Measurements from ENCODE around the gene MAD2L1BP. TPM values are rescaled to one million over a fixed set of nuclear protein-coding genes. Genes with fewer than 3 reads are reported as not detected.

The MAD2L1BP gene
- total RNA-seq, 1 experiment from 2014 or later = 46.3 TPM

DNA sequence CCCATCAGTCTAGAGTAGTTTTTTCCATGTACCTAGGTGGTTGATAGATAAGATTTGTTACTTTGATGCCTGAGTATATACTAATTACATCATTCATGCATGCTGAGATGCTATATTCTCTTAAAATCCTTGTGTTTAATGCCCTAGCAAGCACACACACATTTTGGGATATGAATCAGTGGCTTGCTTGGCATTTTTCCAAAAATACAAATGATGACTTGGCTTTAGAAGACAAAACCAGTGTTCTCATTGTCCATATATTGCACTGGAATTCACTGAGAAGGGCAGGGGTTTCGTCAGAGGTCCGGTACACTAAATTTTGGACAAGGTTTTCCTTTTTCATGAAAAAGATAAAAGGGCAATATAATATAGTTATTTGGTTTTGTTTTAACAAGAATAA is 31.5 kb upstream of the MAD2L1BP start:
- Histone ChIP-seq H2BK20ac (ENCODE audit: low read depth, low read length, poor library complexity, severe bottlenecking) (no peak overlapping the region), H2BK120ac (ENCODE audit: low read depth, low read length, poor library complexity, severe bottlenecking) (no peak overlapping the region), H3K18ac (ENCODE audit: insufficient read length, low read depth, low read length) (no peak overlapping the region), H3K56ac (ENCODE audit: insufficient read length, low read depth, low read length) (no peak overlapping the region), H3K23me2 (ENCODE audit: insufficient read length, low read depth, low read length, poor library complexity, severe bottlenecking) (no peaks in the 10 kb centered on the region), H3K9me3 (ENCODE audit: control insufficient read depth, low read depth, low read length) (no peaks in the 10 kb centered on the region), H3T11ph (ENCODE audit: low read length) (no peak overlapping the region), H3K23ac (ENCODE audit: insufficient read length, low read depth, low read length) (no peak overlapping the region), H2BK5ac (ENCODE audit: insufficient read length, low read length) (no peak overlapping the region), H3K4me1 (ENCODE audit: insufficient read depth, low read length) (no peaks in the 10 kb centered on the region), H2AFZ (ENCODE audit: low read length) (no peak overlapping the region), H4K91ac (ENCODE audit: insufficient read length, low read depth, low read length) (no peak overlapping the region), H3K27me3 (ENCODE audit: insufficient read depth, low read length) (no peaks in the 10 kb centered on the region), H4K20me1 (ENCODE audit: control insufficient read depth, insufficient read depth, insufficient read length) (no peaks in the 10 kb centered on the region), H3K14ac (ENCODE audit: insufficient read depth, low read length) (no peak overlapping the region), H3K9ac (ENCODE audit: extremely low read depth, insufficient read length, low read length) (no peak overlapping the region), H2BK15ac (ENCODE audit: low read depth, low read length) (no peak overlapping the region), H3K79me1 (ENCODE audit: insufficient read depth, low read depth, low read length, poor library complexity, severe bottlenecking) (no peaks in the 10 kb centered on the region), H4K5ac (ENCODE audit: insufficient read length, low read depth, low read length) (no peak overlapping the region), H3K27ac (ENCODE audit: insufficient read length, low read depth, low read length) (no peak overlapping the region), H4K8ac (replicated peaks; ENCODE audit: insufficient read length, low read depth, low read length) (no peak overlapping the region), H2AK5ac (ENCODE audit: insufficient read length, low read length) (no peak overlapping the region), H3K4ac (ENCODE audit: low read depth, low read length) (no peak overlapping the region), H3K4me2 (ENCODE audit: insufficient read depth, insufficient read length, low read length) (no peak overlapping the region), H3K79me2 (ENCODE audit: insufficient read depth, low read length) (no peaks in the 10 kb centered on the region), H2BK12ac (ENCODE audit: insufficient read length, low read depth, low read length) (no peak overlapping the region)
- no peak overlapping the region for H3K27ac Mint-ChIP-seq
- no peak for DNase-seq
- no peaks in the 10 kb centered on the region for H3K9me3 Mint-ChIP-seq
- WGBS (ENCODE audit: extremely low coverage, insufficient read length, low lambda C conversion rate) = no CpG with 5 or more reads among the region's 2 CpGs
- TF ChIP-seq, protein P1, sequence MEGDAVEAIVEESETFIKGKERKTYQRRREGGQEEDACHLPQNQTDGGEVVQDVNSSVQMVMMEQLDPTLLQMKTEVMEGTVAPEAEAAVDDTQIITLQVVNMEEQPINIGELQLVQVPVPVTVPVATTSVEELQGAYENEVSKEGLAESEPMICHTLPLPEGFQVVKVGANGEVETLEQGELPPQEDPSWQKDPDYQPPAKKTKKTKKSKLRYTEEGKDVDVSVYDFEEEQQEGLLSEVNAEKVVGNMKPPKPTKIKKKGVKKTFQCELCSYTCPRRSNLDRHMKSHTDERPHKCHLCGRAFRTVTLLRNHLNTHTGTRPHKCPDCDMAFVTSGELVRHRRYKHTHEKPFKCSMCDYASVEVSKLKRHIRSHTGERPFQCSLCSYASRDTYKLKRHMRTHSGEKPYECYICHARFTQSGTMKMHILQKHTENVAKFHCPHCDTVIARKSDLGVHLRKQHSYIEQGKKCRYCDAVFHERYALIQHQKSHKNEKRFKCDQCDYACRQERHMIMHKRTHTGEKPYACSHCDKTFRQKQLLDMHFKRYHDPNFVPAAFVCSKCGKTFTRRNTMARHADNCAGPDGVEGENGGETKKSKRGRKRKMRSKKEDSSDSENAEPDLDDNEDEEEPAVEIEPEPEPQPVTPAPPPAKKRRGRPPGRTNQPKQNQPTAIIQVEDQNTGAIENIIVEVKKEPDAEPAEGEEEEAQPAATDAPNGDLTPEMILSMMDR (conservative IDR thresholded peaks at IDR 0.05) = no peak
- H3K4me3 Mint-ChIP-seq = no peak overlapping the region
- H3K4me1 Mint-ChIP-seq = no peaks in the 10 kb centered on the region
- peaks cover 0 to 46% (median 24%) of the 10 kb centered on the region in 3 experiments; a peak in 3 of 7 replicates for H3K36me3 Mint-ChIP-seq (ENCODE audit: insufficient read depth in 1 of 3, low read depth in 3 of 3)
- H3K27me3 Mint-ChIP-seq (ENCODE audit: low read depth) = no peaks in the 10 kb centered on the region
